HG03575 (cell line): Measurements from ENCODE around the gene SLC18A2.
"Not testable (repeated sequence)": the region's sequence is repeated elsewhere in the genome, so short reads cannot be mapped to it uniquely, and the experiment has no call there.

Experiments used
- ATAC-seq: cut with Tn5 transposase; IDR thresholded peaks from one replicate; pipeline ENCODE4 v1.9.1; 2021; ENCODE audit not compliant: unreplicated experiment, insufficient number of reproducible peaks, low FRiP score; ENCODE audit errors: extremely low read depth

The SLC18A2 gene

DNA sequence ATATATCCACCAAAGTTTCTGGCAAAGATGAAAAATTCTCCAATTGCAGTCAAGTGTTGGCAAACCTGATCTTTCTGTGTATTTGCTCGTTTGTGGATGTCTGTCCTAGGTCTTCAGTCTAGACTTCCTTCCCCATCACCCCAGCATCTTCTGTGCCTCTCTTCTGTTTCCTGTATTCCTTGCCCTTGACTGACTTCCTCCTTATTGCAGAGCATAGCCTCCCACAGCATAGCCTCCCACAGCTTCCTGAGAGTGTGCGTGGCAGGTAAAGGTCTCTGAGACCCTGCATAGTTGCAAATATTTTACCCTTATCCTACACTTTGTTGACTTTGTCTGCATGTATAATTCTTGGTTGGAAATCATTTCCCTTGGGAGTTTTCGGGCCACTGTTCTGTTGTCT lies 18.4 kb downstream of the SLC18A2 start:
- no peak for ATAC-seq

DNA sequence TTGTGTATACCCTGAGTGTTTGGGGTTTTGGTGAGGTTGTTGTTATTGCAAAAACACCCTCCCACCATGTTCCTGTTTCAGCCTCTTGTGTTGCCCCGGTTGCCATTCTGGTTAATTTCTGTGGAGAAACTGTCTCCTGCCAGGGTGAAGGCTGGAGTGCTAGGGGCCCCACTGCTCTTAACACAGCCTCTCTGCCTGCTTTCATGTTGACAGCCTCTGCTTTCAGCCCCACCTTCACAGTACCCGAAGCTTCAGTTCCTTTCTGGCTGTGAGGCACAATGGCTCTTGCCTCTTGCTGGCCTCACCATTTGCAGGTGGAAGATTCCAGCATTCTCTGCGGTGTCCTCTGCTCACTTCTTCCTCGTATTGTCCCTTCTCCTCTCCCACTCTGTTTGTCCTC lies 19.2 kb downstream of the SLC18A2 start:
- no peak for ATAC-seq

DNA sequence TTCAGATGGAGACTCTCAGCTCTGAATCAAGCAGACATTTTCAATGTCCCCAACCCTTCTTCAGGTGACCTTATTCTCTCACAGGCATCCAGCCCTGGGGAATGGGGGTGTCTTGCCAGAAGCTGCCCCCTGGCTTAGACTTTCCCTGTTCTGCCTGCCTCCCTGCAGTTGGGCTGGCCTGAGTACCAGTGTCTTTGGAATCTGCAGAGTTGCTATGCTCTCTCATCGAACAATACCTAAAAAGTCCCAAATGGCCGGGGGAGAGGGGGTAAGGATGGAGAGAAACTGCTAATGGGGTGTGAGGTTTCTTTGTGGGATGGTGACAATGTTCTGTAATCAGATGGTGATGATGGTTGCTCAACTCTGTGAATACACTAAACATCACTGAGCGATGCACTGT lies 20.6 kb downstream of the SLC18A2 start:
- no peak for ATAC-seq

DNA sequence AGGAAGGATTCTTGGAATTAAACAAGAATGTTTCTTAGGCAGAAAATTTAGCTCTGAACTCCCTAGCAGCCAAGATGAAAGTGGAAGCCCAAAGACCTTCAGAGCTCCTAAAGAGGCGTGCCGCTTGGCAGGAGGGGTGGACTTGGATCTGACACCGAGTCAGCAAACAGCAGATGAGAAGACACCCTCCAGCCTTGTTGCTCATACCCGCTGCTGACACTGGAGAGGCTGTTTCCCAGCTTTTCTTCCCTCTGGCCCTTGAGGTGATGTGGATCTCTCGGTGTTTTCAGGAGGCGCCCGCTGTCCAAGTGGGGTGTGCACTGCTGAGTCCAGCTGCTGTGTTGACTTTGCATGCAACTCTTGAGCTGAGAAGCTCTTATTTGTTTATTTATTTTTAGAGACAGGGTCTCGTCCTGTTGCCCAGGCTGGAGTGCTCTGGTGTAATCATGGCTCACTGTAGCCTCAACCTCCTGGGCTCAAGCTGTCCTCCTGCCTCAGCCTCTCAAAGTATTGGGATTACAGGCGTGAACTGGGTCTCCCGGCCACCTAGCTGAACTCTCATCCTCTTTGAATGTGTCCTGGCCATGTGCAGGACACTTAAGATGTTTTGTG lies 21.5 kb downstream of the SLC18A2 start:
- ATAC-seq, result no peak

DNA sequence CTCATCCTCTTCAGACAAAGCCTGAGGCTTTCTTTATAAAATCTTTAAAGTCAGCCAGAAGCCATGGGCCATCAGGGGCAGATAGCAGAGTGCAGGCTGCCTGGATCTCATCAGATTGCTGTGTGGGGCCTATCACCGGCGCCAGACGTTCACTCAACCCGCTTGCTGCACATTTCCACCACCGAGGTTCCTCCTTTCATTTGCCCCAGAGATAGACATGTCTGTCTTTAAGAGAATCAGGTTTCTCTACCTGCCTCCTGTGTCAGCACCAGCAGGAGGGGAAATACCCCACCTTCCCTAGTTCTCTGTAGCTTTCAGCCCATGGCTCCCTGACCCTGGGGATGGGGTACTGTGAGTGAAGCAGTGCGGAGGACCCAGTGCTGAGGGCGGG lies 22.0 kb downstream of the SLC18A2 start:
- no peak for ATAC-seq

DNA sequence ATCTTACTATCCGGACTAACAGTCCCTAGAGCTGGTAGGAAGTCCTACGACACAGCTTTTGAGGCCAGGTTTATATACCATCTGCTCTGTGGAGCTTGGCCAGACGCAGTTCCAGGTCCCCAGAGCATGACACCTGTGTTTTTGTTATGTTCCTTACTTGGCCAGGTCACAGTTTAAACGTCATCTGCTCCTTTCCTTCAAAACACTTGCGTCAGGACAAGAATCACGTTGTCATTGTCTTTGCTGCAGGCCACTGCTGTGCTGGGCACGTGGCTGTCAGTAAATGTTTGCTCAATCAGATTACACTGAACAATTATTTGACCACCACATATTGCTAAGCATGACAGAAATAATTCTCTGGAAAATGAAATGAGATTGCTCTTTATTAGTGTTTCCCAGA lies 23.9 kb downstream of the SLC18A2 start:
- no peak for ATAC-seq

DNA sequence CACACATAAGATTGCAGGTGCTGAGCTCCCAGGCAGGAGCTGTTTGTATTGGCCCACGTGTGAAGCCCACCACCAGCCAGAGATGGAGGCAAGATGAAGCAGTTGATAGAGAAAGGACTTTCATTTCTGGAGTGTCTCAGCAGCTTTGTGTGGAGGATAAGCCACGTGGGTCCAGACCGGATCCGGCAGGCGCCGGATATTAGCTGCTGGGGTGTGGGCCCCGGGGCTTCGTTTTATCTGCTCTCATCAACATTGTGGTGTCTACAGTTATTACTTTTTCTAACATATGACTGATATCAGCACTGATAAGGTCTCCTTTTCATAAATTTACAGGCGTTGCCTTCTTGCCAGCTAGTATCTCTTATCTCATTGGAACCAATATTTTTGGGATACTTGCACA lies 25.5 kb downstream of the SLC18A2 start:
- no peak for ATAC-seq

DNA sequence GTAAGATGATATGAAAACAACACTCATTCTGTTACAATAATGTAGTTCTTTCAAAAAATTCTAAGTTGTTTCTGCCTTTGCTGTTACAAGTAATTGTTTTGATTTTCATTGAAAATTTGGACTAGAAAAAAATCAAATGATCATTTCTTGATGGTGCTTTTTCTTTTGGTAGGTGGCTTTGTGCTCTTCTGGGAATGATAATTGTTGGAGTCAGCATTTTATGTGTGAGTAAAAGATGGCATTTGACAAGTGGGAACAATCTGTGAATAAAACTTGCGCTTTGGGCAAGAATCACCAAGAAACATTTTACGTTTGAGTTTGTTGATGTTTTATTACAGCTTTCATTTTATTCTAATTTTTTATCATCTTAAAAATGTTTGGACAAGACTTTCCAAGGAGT lies 25.9 kb downstream of the SLC18A2 start:
- no peak for ATAC-seq

DNA sequence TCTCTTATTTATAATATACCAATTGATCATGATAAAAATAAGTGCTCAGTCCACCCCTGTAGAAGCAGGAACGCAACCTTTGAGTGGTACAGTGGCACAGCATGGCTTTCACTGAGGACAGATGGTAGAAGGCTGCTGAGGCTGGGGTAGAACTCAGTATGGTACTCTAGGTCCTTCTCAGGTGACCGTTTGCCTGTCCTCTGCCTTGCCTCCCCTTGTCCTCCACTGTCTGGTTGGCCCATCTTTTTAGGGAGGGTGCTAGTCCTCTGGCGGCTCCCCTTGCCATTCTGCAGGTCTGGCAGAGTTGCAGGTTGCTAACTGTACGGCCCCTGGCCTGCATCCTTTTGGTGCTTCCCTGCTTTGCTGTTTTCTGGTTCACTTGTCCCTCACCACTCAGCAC lies 27.3 kb downstream of the SLC18A2 start:
- no peak for ATAC-seq

DNA sequence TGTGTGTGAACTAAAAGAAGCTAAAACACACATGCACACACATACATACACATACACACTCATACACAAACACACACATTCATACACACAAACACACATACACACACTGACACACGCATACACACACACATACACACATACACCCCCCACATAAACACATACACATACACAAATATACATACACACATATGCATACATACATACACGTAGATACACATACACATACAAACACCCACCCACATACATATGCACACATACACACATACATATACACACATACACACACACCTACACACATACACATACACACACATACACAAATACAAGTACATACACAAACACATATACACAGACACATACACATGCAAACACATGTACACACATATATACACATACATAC lies 28.0 kb downstream of the SLC18A2 start:
- no peak for ATAC-seq

DNA sequence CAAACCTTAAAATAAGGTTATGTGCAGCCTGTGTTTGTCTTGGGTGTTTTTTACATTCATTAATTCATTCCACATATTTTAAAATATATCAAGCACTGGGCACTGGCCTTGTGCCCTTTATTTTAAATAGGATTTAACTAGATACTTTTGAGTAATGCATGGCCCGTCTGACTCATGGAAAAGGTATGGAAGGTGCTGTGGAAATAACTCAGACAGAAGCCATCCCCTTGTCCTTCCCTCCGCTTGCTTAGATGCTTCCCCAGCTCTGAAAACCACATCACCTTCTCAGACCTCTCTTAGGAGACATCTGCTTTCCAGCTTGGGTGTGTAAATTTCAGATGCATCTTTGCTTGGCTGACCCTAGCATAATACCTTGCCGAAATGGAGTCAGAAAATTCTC lies 30.5 kb downstream of the SLC18A2 start:
- ATAC-seq, result no peak

DNA sequence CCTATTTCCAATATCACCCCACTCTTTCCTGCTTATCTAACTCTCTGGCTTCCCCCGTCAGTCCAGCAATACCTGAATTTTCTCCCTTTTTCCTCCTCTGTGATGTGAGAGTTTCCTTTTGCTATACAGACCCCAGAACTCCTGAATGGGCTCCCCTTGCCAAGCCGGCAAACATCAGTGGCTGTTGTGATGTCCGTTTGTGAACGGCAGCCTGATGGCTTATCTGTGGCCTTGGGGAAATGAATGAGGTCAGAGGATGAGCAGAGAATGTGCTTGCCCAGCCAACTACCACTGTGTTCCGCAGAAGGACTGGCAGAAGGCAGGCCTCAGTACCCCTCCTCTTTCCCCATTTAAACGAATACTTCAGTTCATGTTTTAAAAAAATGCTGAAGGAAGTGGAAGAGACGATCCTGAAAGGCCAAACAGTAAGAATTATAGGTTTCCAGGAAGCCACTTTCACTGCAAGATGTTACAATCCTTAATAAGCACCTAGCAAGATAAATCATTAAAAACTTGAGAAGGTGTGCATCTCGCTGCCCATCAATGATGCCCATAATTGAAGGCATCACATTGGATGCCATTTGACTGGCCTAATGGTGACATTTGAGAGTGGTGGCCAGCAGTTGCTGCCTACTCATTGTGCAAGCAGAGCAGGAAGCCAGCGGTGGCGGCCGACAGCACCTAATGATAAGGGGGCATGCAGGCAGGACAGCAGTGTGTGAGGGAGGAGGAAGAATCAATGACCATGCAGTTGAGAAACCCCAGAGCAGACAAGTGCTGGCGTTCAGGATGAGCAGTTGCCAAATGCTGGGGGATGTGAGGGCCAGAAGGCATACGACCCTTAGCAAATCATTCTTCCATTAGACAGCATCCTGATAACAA lies 31.5 kb downstream of the SLC18A2 start:
- no peak for ATAC-seq

DNA sequence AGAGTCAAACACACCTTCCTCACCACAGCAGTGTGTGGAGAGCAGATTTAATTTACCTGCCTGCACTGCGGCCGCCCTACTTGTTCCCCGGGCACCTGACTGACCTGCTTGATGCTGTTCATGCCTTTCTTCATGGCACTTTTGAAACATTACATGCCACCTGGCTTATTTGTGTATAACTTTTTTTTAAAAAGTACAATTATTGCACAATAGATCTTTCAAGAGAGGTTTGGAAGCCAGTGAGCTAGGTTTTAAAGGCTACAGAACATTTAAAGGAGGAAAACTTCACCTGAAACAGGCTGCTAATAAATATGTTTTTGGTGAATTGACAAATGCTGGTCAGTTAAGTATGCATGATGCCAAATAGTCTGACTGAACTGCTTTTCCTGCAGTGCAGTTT lies 33.1 kb downstream of the SLC18A2 start:
- no peak for ATAC-seq

DNA sequence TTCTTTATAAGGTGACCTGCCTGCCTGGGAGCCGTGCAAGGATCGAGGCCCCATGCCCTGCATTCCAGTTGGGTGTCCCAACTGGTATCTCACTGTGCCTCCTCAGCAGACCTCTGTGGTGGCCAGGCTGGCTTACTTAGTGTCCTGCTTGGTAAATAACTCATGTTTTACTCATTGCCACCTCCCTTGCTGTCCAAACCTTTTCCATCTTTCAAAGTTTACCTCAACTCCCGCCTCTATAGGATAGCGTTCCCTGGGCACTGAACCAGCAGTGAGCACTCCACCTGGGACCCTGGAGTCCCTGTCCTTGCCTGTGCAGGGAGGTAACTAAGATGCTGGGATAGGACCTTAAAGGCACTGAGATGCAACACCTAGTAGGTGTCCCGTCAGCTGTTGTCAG lies 33.6 kb downstream of the SLC18A2 start:
- ATAC-seq, result no peak

DNA sequence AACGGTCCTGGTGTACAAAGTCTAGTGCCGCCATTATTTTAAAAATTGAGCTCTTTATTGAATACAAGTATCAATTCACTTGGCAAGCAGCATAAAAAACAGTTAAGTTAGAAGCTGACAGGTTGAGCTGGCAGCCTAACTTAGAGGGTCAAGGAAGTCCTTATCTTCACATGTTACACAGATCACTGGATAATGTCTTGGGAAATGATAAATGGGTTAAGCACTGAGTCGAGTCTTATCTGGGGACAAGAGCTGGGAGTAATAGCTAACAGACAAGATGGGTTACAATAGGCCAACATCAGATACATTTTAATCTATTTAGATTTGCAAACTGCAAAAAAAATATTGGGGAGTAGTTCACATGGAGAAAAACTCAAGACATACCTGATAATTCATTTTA lies 34.2 kb downstream of the SLC18A2 start:
- no peak for ATAC-seq

DNA sequence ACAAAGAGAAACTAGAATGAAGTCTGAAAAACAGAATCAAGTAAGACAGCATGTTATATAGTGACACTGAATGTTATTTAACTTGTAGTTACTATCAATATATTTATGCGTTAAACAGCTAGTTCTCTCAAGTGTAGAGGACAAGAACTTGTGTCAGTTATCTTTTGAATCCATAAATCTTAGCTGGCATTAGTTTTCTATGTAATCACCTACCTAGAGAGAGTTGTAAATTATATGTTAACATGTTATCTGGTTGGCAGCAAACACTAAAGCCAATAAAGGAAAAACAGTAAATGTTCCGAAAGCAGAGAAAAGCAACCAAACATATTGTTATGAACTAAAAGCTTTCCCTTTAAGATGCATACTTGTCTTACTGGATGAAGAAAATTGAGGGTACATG lies 36.8 kb downstream of the SLC18A2 start:
- ATAC-seq, result no peak

DNA sequence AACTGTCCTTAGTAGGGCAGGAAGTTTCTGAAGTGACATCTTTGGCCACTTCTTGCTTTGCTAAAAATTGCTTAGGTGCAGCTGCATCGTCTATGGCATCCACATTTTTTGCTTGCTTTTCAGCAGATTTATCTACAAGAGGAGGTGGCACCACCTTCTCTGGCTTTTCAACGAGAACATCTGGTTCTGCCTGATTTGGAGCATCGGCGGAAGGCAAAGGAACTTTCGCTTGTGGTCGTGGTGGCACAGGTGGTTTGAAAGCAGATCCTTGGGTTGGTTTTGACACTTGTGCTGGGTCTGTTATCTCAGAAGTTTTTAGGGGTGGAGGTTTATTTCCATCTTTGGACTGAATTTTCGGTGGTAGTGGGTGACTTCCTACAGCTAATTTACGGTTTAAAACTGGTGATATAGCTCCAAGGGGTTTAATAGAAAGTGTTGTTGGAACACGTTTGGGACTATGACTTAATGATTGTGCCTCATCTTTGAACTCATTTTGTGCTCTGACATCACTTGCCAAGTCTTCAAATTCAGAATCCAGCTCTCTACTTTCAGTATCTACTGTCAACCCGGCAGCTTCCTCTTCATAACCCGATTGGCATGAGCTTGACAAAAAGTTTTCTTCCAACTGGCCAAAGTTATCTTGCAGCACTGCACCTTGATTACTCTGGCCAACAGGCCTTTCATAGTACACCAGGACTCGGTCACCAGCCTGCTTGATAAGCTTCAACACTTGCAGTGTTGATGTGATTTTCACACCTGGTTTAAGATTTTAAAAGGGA lies 44.0 kb downstream of the SLC18A2 start:
- no peak for ATAC-seq

DNA sequence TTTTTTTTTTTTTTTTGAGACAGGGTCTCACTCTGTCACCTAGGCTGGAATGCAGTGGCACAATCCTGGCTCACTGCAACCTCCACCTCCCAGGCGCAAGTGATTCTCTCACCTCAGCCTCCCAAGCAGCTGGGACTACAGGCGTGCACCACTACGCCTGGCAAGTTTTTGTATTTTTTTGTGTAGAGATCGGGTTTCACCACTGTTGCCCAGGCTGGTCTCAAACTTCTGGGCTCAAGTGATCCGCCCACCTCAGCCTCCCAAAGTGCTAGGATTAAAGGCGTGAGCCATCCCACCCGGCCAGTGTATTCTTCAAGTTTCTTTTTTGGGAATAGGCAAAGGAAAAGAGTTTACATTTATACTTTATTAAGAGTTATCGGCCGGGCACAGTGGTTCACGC lies 50.0 kb downstream of the SLC18A2 start:
- not testable (repeated sequence) for ATAC-seq

DNA sequence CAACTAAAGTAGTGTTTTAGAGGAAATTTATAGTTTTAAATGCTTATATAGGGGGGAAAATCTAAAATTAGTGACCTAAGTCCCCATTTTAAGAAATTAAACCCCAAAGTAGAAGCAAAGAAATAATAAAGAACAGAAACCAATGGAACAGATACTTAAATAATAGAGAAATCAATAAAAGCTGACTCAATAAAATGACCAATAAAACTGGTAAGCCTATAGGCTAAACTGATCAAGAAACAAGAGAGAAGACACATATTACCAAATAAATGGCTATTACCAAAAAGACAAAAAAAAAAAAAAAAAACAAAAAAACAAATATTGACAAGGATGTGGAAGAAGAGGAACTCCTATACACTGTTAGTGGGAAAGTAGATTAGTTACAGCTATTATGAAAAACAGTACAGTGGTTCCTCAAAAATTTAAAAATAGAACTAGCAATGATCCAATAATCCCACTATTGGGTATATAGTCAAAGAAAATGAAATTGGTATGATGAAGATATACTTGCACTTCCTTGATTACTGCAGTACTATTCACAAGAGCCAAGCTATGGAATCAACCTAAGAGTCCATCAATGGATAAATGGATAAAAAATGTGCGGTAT lies 53.2 kb downstream of the SLC18A2 start:
- ATAC-seq, result no peak

DNA sequence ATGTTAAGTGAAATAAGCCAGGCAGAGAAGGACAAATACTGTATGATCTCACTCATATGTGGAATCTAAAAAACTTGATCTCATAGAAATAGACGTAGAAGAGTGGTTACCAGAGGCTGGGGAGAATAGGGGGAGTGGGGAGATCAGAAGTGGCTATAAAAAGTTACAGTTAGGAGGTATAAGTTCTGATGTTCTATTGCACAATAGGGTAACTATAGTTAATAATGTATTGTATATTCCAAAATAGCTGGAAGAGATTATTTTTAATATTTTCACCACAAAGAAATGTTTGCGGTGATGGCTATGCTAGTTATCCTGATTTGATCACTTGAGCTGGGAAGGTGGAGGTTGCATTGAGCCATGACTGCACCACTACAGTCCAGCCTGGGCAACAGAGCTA lies 53.8 kb downstream of the SLC18A2 start:
- no peak for ATAC-seq
